SH-SY5Y (cell line): ENCODE results near the gene NAPG.

Experiments
- GATA2 ChIP-seq: IDR thresholded peaks from 2 replicates; pipeline ENCODE4 v1.6.1; 2011; ENCODE audit warnings: mild to moderate bottlenecking, low read depth, low read length
- GATA3 ChIP-seq: IDR thresholded peaks from 2 replicates; pipeline ENCODE4 v1.6.1; 2011; ENCODE audit warnings: low read depth, mild to moderate bottlenecking, low read length, moderate library complexity

DNA sequence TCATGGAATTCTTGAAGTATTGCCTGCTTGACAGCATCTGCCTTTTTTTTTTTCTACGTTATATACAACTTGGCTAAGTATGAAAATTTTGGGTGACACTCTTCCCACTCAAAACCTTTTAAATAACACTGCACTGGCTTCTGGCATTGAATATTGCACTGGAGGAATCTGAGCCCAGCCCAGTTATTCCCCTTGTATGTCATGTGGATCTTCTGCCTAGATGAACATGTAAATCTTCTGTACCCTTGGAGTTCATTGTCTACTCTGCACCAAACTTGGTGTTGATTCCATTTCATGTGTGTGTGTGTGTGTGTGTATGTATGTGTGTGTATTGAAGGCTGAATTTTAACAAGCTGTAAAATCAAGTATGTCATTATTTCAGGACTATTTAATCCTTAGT is 59.4 kb downstream of the NAPG start:
- TF ChIP-seq GATA2 (no peak), GATA3 (no peak)
